ENCODE results near the gene VSTM4.

GRCh38 chr10:49119746-49120145 lies 4.4 kb upstream of the VSTM4 start:
- no peak for TF ChIP-seq POLR2A (IDR thresholded peaks at IDR 0.05)
- TF ChIP-seq, protein P1, sequence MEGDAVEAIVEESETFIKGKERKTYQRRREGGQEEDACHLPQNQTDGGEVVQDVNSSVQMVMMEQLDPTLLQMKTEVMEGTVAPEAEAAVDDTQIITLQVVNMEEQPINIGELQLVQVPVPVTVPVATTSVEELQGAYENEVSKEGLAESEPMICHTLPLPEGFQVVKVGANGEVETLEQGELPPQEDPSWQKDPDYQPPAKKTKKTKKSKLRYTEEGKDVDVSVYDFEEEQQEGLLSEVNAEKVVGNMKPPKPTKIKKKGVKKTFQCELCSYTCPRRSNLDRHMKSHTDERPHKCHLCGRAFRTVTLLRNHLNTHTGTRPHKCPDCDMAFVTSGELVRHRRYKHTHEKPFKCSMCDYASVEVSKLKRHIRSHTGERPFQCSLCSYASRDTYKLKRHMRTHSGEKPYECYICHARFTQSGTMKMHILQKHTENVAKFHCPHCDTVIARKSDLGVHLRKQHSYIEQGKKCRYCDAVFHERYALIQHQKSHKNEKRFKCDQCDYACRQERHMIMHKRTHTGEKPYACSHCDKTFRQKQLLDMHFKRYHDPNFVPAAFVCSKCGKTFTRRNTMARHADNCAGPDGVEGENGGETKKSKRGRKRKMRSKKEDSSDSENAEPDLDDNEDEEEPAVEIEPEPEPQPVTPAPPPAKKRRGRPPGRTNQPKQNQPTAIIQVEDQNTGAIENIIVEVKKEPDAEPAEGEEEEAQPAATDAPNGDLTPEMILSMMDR (IDR thresholded peaks at IDR 0.05): no peak

Data from testis (tissue), 2 donors.